H1 (cell line): ENCODE results near the gene OPN5. TPM values are rescaled to one million over a fixed set of nuclear protein-coding genes. Genes with fewer than 3 reads are reported as not detected.

Source experiments
- CTCF ChIA-PET: fragments of 300-600 bp; sonication (Branson Sonifier 250); formaldehyde crosslinking; loops from one replicate; lab custom pipeline; 2021; ENCODE audit not compliant: partially characterized antibody; lab: Charles Lee
- POLR2A ChIA-PET: fragments of 300-600 bp; sonication (Branson Sonifier 250); formaldehyde crosslinking; loops from one replicate; lab custom pipeline; 2021; ENCODE audit warnings: inconsistent platforms; ENCODE audit not compliant: partially characterized antibody; lab: Charles Lee
- DNase-seq, 2 experiments: peaks; one replicate each; pipeline versions ENCODE4 v3.0.0 to v3.0.0-alpha.2; 2010 to 2022; ENCODE audit warnings: low spot score in 2 of 2, low read depth in 1 of 2, mixed read lengths in 1 of 2
- FAIRE-seq: peaks from 2 replicates; lab custom pipeline; 2011; peaks lifted over from hg19 to GRCh38; lab: Jason Lieb, UNC
- H2AFZ ChIP-seq: 2 replicates; pipeline ENCODE4 v1.8.1; 2012; ENCODE audit warnings: low read length, inconsistent platforms
- H2AK5ac ChIP-seq: 2 replicates; pipeline ENCODE4 v1.6.1; 2013; ENCODE audit warnings: low read depth, low read length
- H2BK120ac ChIP-seq: replicated peaks from 2 replicates; pipeline ENCODE3; 2013; ENCODE audit warnings: low read depth, low read length, inconsistent platforms
- H2BK12ac ChIP-seq: 2 replicates; pipeline ENCODE4 v1.6.1; 2013; ENCODE audit warnings: low read depth, low read length
- H2BK15ac ChIP-seq: 2 replicates; pipeline ENCODE4 v1.6.1; 2013; ENCODE audit warnings: low read length
- H2BK20ac ChIP-seq: 2 replicates; pipeline ENCODE4 v1.6.1; 2013; ENCODE audit warnings: low read length
- H2BK5ac ChIP-seq: 2 replicates; pipeline ENCODE4 v1.6.1; 2013; ENCODE audit warnings: low read depth, low read length
- H3K14ac ChIP-seq: 2 replicates; pipeline ENCODE4 v1.6.1; 2013; ENCODE audit warnings: inconsistent platforms; ENCODE audit not compliant: insufficient read length
- H3K18ac ChIP-seq: 2 replicates; pipeline ENCODE4 v1.6.1; 2013; ENCODE audit warnings: low read length; ENCODE audit errors: extremely low read depth
- H3K23ac ChIP-seq: 2 replicates; pipeline ENCODE4 v1.6.1; 2013; ENCODE audit warnings: inconsistent platforms; ENCODE audit not compliant: insufficient read length
- H3K23me2 ChIP-seq: 2 replicates; pipeline ENCODE4 v1.6.1; 2013; ENCODE audit warnings: low read depth, low read length
- H3K27ac ChIP-seq: 2 replicates; pipeline ENCODE4 v1.6.1; 2011; ENCODE audit warnings: low read depth, low read length, inconsistent platforms
- H3K27me3 ChIP-seq, 4 experiments: replicated peaks in 1 of 4; 1 replicate in 1 of 4; 2 replicates in 3 of 4; pipeline versions ENCODE4 v1.6.1 to v1.8.1; 2011 to 2013; ENCODE audit warnings: low read length in 3 of 4, mild to moderate bottlenecking in 3 of 4, inconsistent platforms in 2 of 4, mixed read lengths in 2 of 4, moderate library complexity in 1 of 4; ENCODE audit not compliant: control insufficient read depth in 3 of 4, insufficient read depth in 3 of 4; ENCODE audit errors: extremely low read depth in 1 of 4
- H3K36me3 ChIP-seq, 4 experiments: 2 replicates each; pipeline versions ENCODE4 v1.6.1 to v1.8.1; 2011 to 2013; ENCODE audit warnings: mild to moderate bottlenecking in 4 of 4, low read length in 3 of 4, moderate library complexity in 2 of 4, control low read depth in 1 of 4, inconsistent platforms in 1 of 4; ENCODE audit not compliant: insufficient read depth in 4 of 4, control insufficient read depth in 2 of 4
- H3K4ac ChIP-seq: replicated peaks from 2 replicates; pipeline ENCODE3; 2013; ENCODE audit warnings: low read length, low read depth, mixed read lengths, inconsistent platforms; ENCODE audit not compliant: insufficient read length
- H3K4me1 ChIP-seq, 4 experiments: replicated peaks in 1 of 4; 1 replicate in 1 of 4; 2 replicates in 3 of 4; pipeline versions ENCODE4 v1.6.1 to v1.8.1; 2011 to 2013; ENCODE audit warnings: low read length in 3 of 4, inconsistent platforms in 2 of 4, mixed read lengths in 1 of 4; ENCODE audit not compliant: insufficient read depth in 4 of 4, control insufficient read depth in 3 of 4
- H3K4me2 ChIP-seq, 2 experiments: 2 replicates each; pipeline versions ENCODE4 v1.6.1 to v1.8.1; 2011 to 2013; ENCODE audit warnings: low read depth in 2 of 2, low read length in 2 of 2, control low read depth in 1 of 2, inconsistent platforms in 1 of 2, mild to moderate bottlenecking in 1 of 2; ENCODE audit not compliant: insufficient read depth in 1 of 2
- H3K4me3 ChIP-seq, 4 experiments: fragments of 200-600, 300-600 bp in 1 of 4; sonication (generic), shearing (Covaris generic), sonication (Bioruptor Twin) in 1 of 4; 2 replicates each; pipeline versions ENCODE4 v1.5.1 to v1.8.1; 2011 to 2016; ENCODE audit warnings: low read length in 4 of 4, low read depth in 3 of 4, control low read depth in 2 of 4, inconsistent platforms in 2 of 4, mild to moderate bottlenecking in 2 of 4, mixed read lengths in 1 of 4, moderate library complexity in 1 of 4; ENCODE audit not compliant: insufficient read depth in 2 of 4; ENCODE audit errors: extremely low read depth in 1 of 4
- H3K56ac ChIP-seq: replicated peaks from 2 replicates; pipeline ENCODE3; 2013; ENCODE audit warnings: low read depth, mild to moderate bottlenecking, mixed read lengths, low read length, inconsistent platforms; ENCODE audit not compliant: insufficient read length
- H3K79me1 ChIP-seq: 2 replicates; pipeline ENCODE4 v1.6.1; 2013; ENCODE audit warnings: low read depth, low read length, control low read depth
- H3K79me2 ChIP-seq, 2 experiments: 2 replicates each; pipeline versions ENCODE4 v1.6.1 to v1.8.1; 2012 to 2013; ENCODE audit warnings: low read length in 2 of 2, mild to moderate bottlenecking in 2 of 2, inconsistent platforms in 1 of 2; ENCODE audit not compliant: insufficient read depth in 2 of 2, control insufficient read depth in 1 of 2
- H3K9ac ChIP-seq, 4 experiments: replicated peaks in 1 of 4; 1 replicate in 1 of 4; 2 replicates in 3 of 4; pipeline versions ENCODE4 v1.6.1 to v1.8.1; 2011 to 2013; ENCODE audit warnings: low read depth in 3 of 4, low read length in 3 of 4, control low read depth in 2 of 4, mild to moderate bottlenecking in 2 of 4, moderate library complexity in 2 of 4, inconsistent platforms in 1 of 4; ENCODE audit errors: extremely low read depth in 1 of 4
- H3K9me3 ChIP-seq, 2 experiments: 2 replicates each; pipeline versions ENCODE4 v1.6.1 to v1.8.1; 2012 to 2013; ENCODE audit warnings: mild to moderate bottlenecking in 2 of 2, moderate library complexity in 2 of 2, control low read depth in 1 of 2, inconsistent platforms in 1 of 2, low read depth in 1 of 2, low read length in 1 of 2, mixed read lengths in 1 of 2; ENCODE audit not compliant: insufficient read depth in 2 of 2
- H4K20me1 ChIP-seq, 2 experiments: replicated peaks in 1 of 2; 2 replicates each; pipeline versions ENCODE3 to v1.8.1; 2011 to 2013; ENCODE audit warnings: inconsistent platforms in 2 of 2, low read length in 2 of 2, mild to moderate bottlenecking in 1 of 2; ENCODE audit not compliant: insufficient read depth in 2 of 2, control insufficient read depth in 1 of 2
- H4K5ac ChIP-seq: 2 replicates; pipeline ENCODE4 v1.6.1; 2013; ENCODE audit warnings: low read length, low read depth, mixed read lengths, inconsistent platforms; ENCODE audit not compliant: insufficient read length
- H4K8ac ChIP-seq: 2 replicates; pipeline ENCODE4 v1.8.0; 2013; ENCODE audit warnings: mild to moderate bottlenecking, moderate library complexity, low read length, inconsistent platforms; ENCODE audit not compliant: insufficient read depth; ENCODE audit errors: extremely low read depth
- H4K91ac ChIP-seq: replicated peaks from 2 replicates; pipeline ENCODE3; 2013; ENCODE audit warnings: low read length, mixed read lengths, inconsistent platforms; ENCODE audit not compliant: insufficient read length
- ASH2L ChIP-seq: fragments of 200-600, 300-600 bp; sonication (generic); IDR thresholded peaks from one replicate; pipeline ENCODE4 v1.7.1; 2017; ENCODE audit warnings: low read length
- BCL11A ChIP-seq, 2 experiments: IDR thresholded peaks; one replicate each; pipeline ENCODE4 v1.6.1; 2011; ENCODE audit warnings: low read depth in 2 of 2, low read length in 2 of 2, mild to moderate bottlenecking in 2 of 2
- GTF2F1 ChIP-seq: IDR thresholded peaks from 2 replicates; pipeline ENCODE4 v1.6.1; 2012; ENCODE audit warnings: low read depth, low read length, improper control_type of control experiment, borderline replicate concordance
- MAX ChIP-seq: IDR thresholded peaks from 2 replicates; pipeline ENCODE4 v1.6.1; 2012; ENCODE audit warnings: inconsistent platforms
- POLR2AphosphoS5 ChIP-seq: IDR thresholded peaks from 2 replicates; pipeline ENCODE4 v1.6.1; 2011; ENCODE audit warnings: low read depth, low read length
- RBBP5 ChIP-seq: IDR thresholded peaks from 2 replicates; pipeline ENCODE4 v1.7.1; 2012; ENCODE audit warnings: low read depth, mild to moderate bottlenecking, inconsistent platforms, low read length, moderate library complexity, borderline replicate concordance
- RFX5 ChIP-seq: IDR thresholded peaks from 2 replicates; pipeline ENCODE4 v1.6.1; 2011; ENCODE audit warnings: low read depth, low read length, improper control_type of control experiment, borderline replicate concordance
- SAP30 ChIP-seq: fragments of 300-600 bp; sonication (generic); IDR thresholded peaks from 2 replicates; pipeline ENCODE4 v1.7.1; 2012; ENCODE audit warnings: low read length, moderate library complexity, mild to moderate bottlenecking, inconsistent platforms; ENCODE audit not compliant: insufficient read depth, insufficient replicate concordance
- SIN3A ChIP-seq, 2 experiments: IDR thresholded peaks in 1 of 2; conservative IDR thresholded peaks in 1 of 2; 2 replicates each; pipeline ENCODE4 v1.6.1; 2011 to 2012; ENCODE audit warnings: low read length in 2 of 2, improper control_type of control experiment in 1 of 2, low read depth in 1 of 2, mild to moderate bottlenecking in 1 of 2
- SRF ChIP-seq: IDR thresholded peaks from 2 replicates; pipeline ENCODE4 v1.6.1; 2011; ENCODE audit warnings: mild to moderate bottlenecking, low read depth, low read length, moderate library complexity
- TAF7 ChIP-seq: optimal IDR thresholded peaks from 2 replicates; pipeline ENCODE3; 2011; ENCODE audit warnings: low read depth, mild to moderate bottlenecking, inconsistent platforms, low read length, moderate library complexity, borderline replicate concordance
- TEAD4 ChIP-seq: IDR thresholded peaks from 2 replicates; pipeline ENCODE4 v1.6.1; 2012; ENCODE audit warnings: low read depth, low read length, inconsistent platforms, mixed read lengths
- WGBS, 2 experiments: shearing (Covaris generic) in 1 of 2; methylation state at CpG; one replicate each; pipeline versions ENCODE4 v1.1.6 to v1.1.7; 2013 to 2015; ENCODE audit warnings: low lambda C conversion rate in 2 of 2, mixed read lengths in 2 of 2, inconsistent platforms in 1 of 2, low coverage in 1 of 2, missing lambda C conversion rate in 1 of 2; ENCODE audit not compliant: insufficient replicate concordance in 2 of 2, insufficient coverage in 1 of 2, insufficient read length in 1 of 2; ENCODE audit errors: extremely low coverage in 1 of 2, missing lambda C conversion rate in 1 of 2; 5-methylcytosine and 5-hydroxymethylcytosine counted together
- polyA plus RNA-seq, 7 experiments: library from polyadenylated mRNA; depleted of rRNA in 3 of 7; stranded (reverse) in 5 of 7; unstranded in 2 of 7; fragments of >200 nt in 5 of 7; fragments of 200-250 nt in 2 of 7; gene quantifications; 1 replicate in 5 of 7; 2 replicates in 1 of 7; 4 replicates in 1 of 7; pipeline versions ENCODE4 v1.2.1 to v1.2.3, GENCODE V29; 2011 to 2013; ENCODE audit warnings: missing spikeins in 2 of 7, mixed read lengths in 2 of 7
- total RNA-seq: library from RNA; stranded (reverse); fragmentation: NEBNext Ultra II Directional; extraction: Animal tissue kit (Norgen Biotek cat#: 25700); gene quantifications from 2 replicates; pipeline ENCODE4 v1.2.1, GENCODE V29; 2021
- TF ChIP-seq, protein P1 (sequence below): IDR thresholded peaks from 2 replicates; pipeline ENCODE4 v1.6.1; 2011; ENCODE audit warnings: low read length, improper control_type of control experiment

The OPN5 gene
- total and polyA plus RNA-seq, 2 of the 8 experiments (the other 6 are each of a cell fraction or from before 2014, with no cell fraction given) = not detected

DNA sequence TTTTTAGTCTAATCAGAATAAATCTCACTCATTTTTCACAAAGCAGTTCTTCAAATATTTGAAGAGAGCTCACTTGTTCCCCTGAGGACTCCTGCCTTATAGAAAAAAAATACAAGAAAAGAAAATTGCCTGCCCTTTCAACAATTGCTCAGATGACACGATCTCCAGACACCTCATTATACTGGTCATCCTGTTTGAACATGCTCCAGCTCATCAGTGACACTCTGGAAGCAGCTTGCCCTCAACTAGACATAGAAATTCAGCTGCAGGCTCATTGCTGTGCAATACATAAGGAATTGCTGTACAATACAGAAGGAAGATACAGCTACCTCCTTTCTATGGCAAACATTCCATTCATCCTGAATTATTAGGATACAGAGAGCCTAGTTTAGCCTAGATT lies 73.1 kb downstream of the OPN5 start:
- Histone ChIP-seq H2BK20ac (no peak overlapping the region), H3K9me3 (no peaks in the 10 kb centered on the region), H3K14ac (no peak overlapping the region), H3K4me2 (no peak overlapping the region), H3K79me1 (no peaks in the 10 kb centered on the region), H3K79me2 (no peaks in the 10 kb centered on the region), H3K56ac (no peak overlapping the region), H3K4me3 (no peak overlapping the region), H4K5ac (no peak overlapping the region), H3K18ac (no peak overlapping the region), H3K27me3 (no peaks in the 10 kb centered on the region), H3K4ac (no peak overlapping the region), H4K20me1 (no peaks in the 10 kb centered on the region), H2BK12ac (no peak overlapping the region), H3K27ac (no peak overlapping the region), H3K23me2 (no peaks in the 10 kb centered on the region), H2AFZ (no peak overlapping the region), H2BK5ac (no peak overlapping the region), H3K36me3 (no peaks in the 10 kb centered on the region), H3K9ac (no peak overlapping the region), H3K4me1 (no peaks in the 10 kb centered on the region), H2AK5ac (no peak overlapping the region), H4K8ac (no peak overlapping the region), H3K23ac (no peak overlapping the region), H2BK15ac (no peak overlapping the region), H4K91ac (no peak overlapping the region), H2BK120ac (no peak overlapping the region)
- WGBS, 2 experiments = 92% methylated on average over 1 of the region's 1 CpG; no CpG with 5 or more reads in 1 of the 2 experiments
- FAIRE-seq = no peak
- DNase-seq = no peak
- ChIA-PET CTCF (interaction anchor here (1.1 kb wide), 1 partner anchor 12 kb away, joined by 4 read pairs; no protein-coding TSS in a partner anchor), POLR2A (no interaction called here)
- TF ChIP-seq MAX (no peak), ASH2L (no peak), SIN3A (conservative IDR thresholded peaks at IDR 0.05 in 1 of 2, IDR thresholded peaks at IDR 0.05 in 1 of 2; ENCODE audit: low read depth in 1 of 2, low read length in 2 of 2) (no peak), POLR2AphosphoS5 (no peak), GTF2F1 (no peak), BCL11A (IDR thresholded peaks at IDR 0.05; ENCODE audit: low read depth in 2 of 2, low read length in 2 of 2) (no peak), SAP30 (no peak), SRF (no peak), RBBP5 (no peak), TEAD4 (no peak), RFX5 (no peak), TAF7 (no peak)
- TF ChIP-seq, protein P1, sequence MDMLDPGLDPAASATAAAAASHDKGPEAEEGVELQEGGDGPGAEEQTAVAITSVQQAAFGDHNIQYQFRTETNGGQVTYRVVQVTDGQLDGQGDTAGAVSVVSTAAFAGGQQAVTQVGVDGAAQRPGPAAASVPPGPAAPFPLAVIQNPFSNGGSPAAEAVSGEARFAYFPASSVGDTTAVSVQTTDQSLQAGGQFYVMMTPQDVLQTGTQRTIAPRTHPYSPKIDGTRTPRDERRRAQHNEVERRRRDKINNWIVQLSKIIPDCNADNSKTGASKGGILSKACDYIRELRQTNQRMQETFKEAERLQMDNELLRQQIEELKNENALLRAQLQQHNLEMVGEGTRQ = no peak
